HFFc6 (cell line): Measurements from ENCODE around the gene TSPAN11. TPM values are rescaled to one million over a fixed set of nuclear protein-coding genes. Genes with fewer than 3 reads are reported as not detected.

ENCODE experiments used
- DNase-seq: peaks from one replicate; pipeline ENCODE4 v3.0.0-alpha.2; 2018
- H3K27ac Mint-ChIP-seq: 2 replicates; pipeline ENCODE4 v1.8.0; 2020; ENCODE audit warnings: mild to moderate bottlenecking, mixed read lengths
- H3K27me3 Mint-ChIP-seq: 2 replicates; pipeline ENCODE4 v1.8.0; 2021; ENCODE audit warnings: mild to moderate bottlenecking, moderate library complexity, mixed read lengths; ENCODE audit not compliant: insufficient read depth
- H3K36me3 Mint-ChIP-seq: 2 replicates; pipeline ENCODE4 v1.8.0; 2021; ENCODE audit warnings: low read depth, mixed read lengths
- H3K4me1 Mint-ChIP-seq: 2 replicates; pipeline ENCODE4 v1.8.0; 2020; ENCODE audit warnings: low read depth, mixed read lengths
- H3K4me3 Mint-ChIP-seq: 2 replicates; pipeline ENCODE4 v1.8.0; 2020; ENCODE audit warnings: mild to moderate bottlenecking, moderate library complexity, mixed read lengths
- H3K9me3 Mint-ChIP-seq: 2 replicates; pipeline ENCODE4 v1.8.0; 2020; ENCODE audit warnings: mild to moderate bottlenecking, mixed read lengths
- CTCF ChIP-seq: fragments of 200-600 bp; sonication (generic); IDR thresholded peaks from 2 replicates; pipeline ENCODE4 v1.5.0; 2021; ENCODE audit warnings: antibody characterized with exemption, mild to moderate bottlenecking
- total RNA-seq, 6 experiments: library from RNA; stranded (reverse); fragmentation: NEBNext Ultra II Directional; extraction: Animal tissue kit (Norgen Biotek cat#: 25700); gene quantifications; 2 replicates in 1 of 6; 3 replicates in 5 of 6; pipeline ENCODE4 v1.2.3, GENCODE V29; 2021

Gene TSPAN11
- total RNA-seq, 6 experiments from 2014 or later = 0.17 to 0.18 TPM; not detected in 4

GRCh38 chr12:31019976-31020375, 93.4 kb downstream of the TSPAN11 start:
- no peak for TF ChIP-seq CTCF
- Mint-ChIP-seq H3K36me3 (no peaks in the 10 kb centered on the region; the same call in 1 of the 2 replicates), H3K4me1 (no peaks in the 10 kb centered on the region), H3K27me3 (peaks cover 22% of the 10 kb centered on the region), H3K27ac (no peak overlapping the region), H3K9me3 (no peaks in the 10 kb centered on the region), H3K4me3 (no peak overlapping the region)
- no peak for DNase-seq

GRCh38 chr12:31020385-31021166, 94.0 kb downstream of the TSPAN11 start:
- Mint-ChIP-seq H3K27ac (no peak overlapping the region), H3K4me3 (no peak overlapping the region), H3K9me3 (no peaks in the 10 kb centered on the region), H3K27me3 (peaks cover 25% of the 10 kb centered on the region), H3K4me1 (no peaks in the 10 kb centered on the region), H3K36me3 (no peaks in the 10 kb centered on the region; the same call in 1 of the 2 replicates)
- no peak for DNase-seq
- no peak for TF ChIP-seq CTCF

GRCh38 chr12:31021181-31021580, 94.6 kb downstream of the TSPAN11 start:
- TF ChIP-seq CTCF = no peak
- no peak overlapping the region for H3K4me3 Mint-ChIP-seq
- no peak for DNase-seq
- no peaks in the 10 kb centered on the region for H3K4me1 Mint-ChIP-seq
- peaks cover 23% of the 10 kb centered on the region for H3K27me3 Mint-ChIP-seq
- no peak overlapping the region for H3K27ac Mint-ChIP-seq
- H3K36me3 Mint-ChIP-seq = no peaks in the 10 kb centered on the region; the same call in 1 of the 2 replicates
- H3K9me3 Mint-ChIP-seq = no peaks in the 10 kb centered on the region

GRCh38 chr12:31021809-31022494, 95.4 kb downstream of the TSPAN11 start:
- H3K27me3 Mint-ChIP-seq = peaks cover 22% of the 10 kb centered on the region
- H3K36me3 Mint-ChIP-seq = no peaks in the 10 kb centered on the region; the same call in 1 of the 2 replicates
- no peaks in the 10 kb centered on the region for H3K9me3 Mint-ChIP-seq
- TF ChIP-seq CTCF = no peak
- no peaks in the 10 kb centered on the region for H3K4me1 Mint-ChIP-seq
- no peak for DNase-seq
- H3K4me3 Mint-ChIP-seq = no peak overlapping the region
- no peak overlapping the region for H3K27ac Mint-ChIP-seq

- no peak for DNase-seq
- H3K4me3 Mint-ChIP-seq = no peak overlapping the region
- no peak overlapping the region for H3K27ac Mint-ChIP-seq
- no peaks in the 10 kb centered on the region for H3K4me1 Mint-ChIP-seq
- peaks cover 22% of the 10 kb centered on the region for H3K27me3 Mint-ChIP-seq
- no peaks in the 10 kb centered on the region; the same call in 1 of the 2 replicates for H3K36me3 Mint-ChIP-seq
- no peaks in the 10 kb centered on the region for H3K9me3 Mint-ChIP-seq
- TF ChIP-seq CTCF = no peak
Measured at GRCh38 chr12:31023271-31023724, 96.8 kb downstream of the TSPAN11 start.
